Inflammatory macrophage treated with lipopolysaccharide for 4 hours (primary cell): ENCODE data around the gene ZNF200.
A peak's percentile ranks its signal among the peaks of the same experiment; 100 is the strongest.
"Not testable (repeated sequence)": the region's sequence is repeated elsewhere in the genome, so short reads cannot be mapped to it uniquely, and the experiment has no call there.

ENCODE experiments used
- DNase-seq: peaks from one replicate; pipeline ENCODE4 v3.0.0-alpha.2; 2020

The ZNF200 gene, protein sequence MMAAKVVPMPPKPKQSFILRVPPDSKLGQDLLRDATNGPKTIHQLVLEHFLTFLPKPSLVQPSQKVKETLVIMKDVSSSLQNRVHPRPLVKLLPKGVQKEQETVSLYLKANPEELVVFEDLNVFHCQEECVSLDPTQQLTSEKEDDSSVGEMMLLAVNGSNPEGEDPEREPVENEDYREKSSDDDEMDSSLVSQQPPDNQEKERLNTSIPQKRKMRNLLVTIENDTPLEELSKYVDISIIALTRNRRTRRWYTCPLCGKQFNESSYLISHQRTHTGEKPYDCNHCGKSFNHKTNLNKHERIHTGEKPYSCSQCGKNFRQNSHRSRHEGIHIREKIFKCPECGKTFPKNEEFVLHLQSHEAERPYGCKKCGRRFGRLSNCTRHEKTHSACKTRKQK

DNA sequence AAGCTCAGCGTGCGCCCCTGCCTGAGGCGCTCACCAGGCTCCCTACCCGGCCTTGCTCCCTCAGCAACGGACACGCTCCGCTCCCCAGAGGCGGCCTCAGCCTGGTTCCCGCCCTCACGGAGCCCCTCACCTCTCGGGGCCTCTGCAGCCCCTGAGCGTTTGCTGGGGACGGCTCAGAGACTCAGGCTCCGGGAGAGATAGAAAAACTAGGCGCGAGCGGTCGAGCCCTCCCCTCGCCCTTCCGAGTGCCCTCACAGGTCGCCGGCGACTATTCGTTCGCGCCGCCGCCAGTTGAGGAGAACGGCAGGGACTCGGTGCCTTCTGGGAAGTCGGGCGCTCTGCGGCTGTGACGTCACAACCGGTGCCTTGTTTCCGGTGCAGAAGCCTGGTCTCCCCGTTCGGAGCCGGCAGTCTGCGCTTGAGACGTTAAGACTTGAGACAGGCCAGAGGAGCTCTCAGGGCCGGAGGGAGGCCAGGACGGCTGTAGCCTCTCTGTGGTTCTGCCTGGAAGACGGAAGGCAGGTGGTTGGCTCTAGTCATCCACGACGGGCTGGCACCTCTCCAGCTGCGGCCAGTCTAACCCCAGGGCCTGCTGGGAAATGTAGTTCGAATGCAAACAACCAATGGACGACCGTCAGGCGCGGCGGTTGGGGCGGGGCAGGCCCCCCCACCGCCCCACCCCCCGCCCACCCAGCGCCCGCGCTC lies at the start of gene ZNF200:
Gene ZNF200 (minus strand): TSS at position 302 of the 705 bp plus-strand sequence. CDS start 1,403 bp downstream, outside the sequence.
- DNase-seq, result peak; percentile 95

GRCh38 chr16:3283543-3284447 lies 48.8 kb upstream of the ZNF200 start:
- peak; percentile 43 for DNase-seq

- DNase-seq, result peak; percentile 98
These were observed 48.0 kb upstream of the ZNF200 start, which contains the start of gene ZNF263 for GRCh38 chr16:3282730-3283542. ZNF263 (plus strand) TSS chr16:3283491; CDS start chr16:3283819, 328 bp downstream.

- DNase-seq, result no peak
These were observed 47.3 kb upstream of the ZNF200 start for GRCh38 chr16:3282103-3282729.

GRCh38 chr16:3281222-3281820 lies 46.4 kb upstream of the ZNF200 start:
- DNase-seq, result no peak

DNA sequence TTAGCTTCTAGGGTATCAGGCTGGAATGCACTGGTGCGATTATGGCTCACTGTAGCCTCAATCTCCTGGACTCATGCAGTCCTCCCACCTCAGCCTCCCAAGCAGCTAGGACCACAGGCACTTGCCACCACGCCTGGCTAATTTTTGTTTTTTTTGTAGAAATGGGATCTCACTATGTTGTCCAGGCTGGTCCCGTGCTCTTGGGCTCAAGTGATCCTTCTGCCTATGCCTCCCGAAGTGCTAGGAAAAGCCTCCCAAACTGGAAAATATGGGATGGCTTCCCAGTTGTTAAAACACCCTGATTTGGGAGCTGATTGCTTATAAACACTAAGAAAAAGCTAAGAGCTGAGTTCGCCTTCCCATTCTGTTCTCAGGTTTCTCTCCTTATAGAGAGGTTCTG lies 41.7 kb upstream of the ZNF200 start:
- DNase-seq, result no peak

- DNase-seq, result no peak
These were observed 40.0 kb upstream of the ZNF200 start for GRCh38 chr16:3274947-3275346.

GRCh38 chr16:3274490-3274889 lies 39.5 kb upstream of the ZNF200 start:
- no peak for DNase-seq

GRCh38 chr16:3271281-3271680 lies 36.3 kb upstream of the ZNF200 start:
- not testable (repeated sequence) for DNase-seq

- not testable (repeated sequence) for DNase-seq
These were observed 35.8 kb upstream of the ZNF200 start for GRCh38 chr16:3270718-3271117.

GRCh38 chr16:3268294-3268693 lies 33.3 kb upstream of the ZNF200 start:
- DNase-seq, result no peak

DNA sequence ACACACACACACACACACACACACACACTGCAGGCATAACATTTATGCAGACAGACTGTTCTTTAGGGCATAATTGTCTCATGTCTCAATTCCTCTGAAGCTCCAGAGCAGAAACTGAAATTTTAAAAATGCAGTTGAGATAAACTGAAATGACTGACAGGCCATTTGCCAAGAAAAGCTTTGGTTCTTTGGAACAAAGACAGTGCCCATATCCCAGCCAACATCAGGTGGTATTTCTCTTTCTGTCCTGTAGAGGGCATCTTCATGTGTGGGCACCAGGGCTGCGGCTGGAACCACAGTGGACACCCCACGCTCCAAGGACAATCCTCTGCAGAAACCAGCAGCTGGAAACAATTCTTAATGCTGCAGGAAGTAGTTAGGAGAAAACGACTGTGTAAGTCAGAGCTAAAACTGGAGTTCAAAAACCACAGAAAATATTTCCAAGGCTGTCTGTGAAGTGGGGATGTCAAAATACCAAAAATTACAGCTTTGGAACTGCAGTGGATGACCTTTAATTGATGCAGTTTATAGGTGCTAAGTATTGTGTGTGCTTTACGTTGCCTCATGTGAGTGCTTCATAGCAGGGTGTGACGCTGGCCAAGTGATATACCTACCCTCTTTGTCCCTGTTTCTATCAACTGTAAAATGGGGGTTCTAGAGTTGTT lies 32.0 kb upstream of the ZNF200 start:
- peak; percentile 38 for DNase-seq

GRCh38 chr16:3264137-3265036 lies 29.4 kb upstream of the ZNF200 start:
- peak; percentile 98 for DNase-seq

DNA sequence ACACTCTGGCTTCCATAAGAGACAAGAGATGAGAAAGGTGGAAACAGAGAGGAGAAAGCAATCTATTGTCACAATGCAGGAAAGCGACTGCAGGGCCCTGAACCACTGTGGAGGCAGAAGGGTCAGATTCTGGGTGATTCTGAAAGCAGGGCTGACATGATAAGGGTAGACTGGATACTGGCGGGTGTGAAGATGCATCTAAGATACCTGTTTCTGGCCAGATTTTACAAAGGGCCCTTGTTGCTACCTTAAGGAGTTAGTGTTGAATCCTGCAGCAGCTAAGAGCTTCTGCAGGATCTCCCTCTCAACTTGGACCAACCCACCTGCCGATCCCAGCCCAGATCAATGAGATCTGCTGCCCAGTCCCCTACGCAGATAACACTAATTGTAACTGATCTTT lies 27.6 kb upstream of the ZNF200 start:
- no peak for DNase-seq

GRCh38 chr16:3259836-3260235 lies 24.9 kb upstream of the ZNF200 start:
- peak; percentile 55 for DNase-seq

DNA sequence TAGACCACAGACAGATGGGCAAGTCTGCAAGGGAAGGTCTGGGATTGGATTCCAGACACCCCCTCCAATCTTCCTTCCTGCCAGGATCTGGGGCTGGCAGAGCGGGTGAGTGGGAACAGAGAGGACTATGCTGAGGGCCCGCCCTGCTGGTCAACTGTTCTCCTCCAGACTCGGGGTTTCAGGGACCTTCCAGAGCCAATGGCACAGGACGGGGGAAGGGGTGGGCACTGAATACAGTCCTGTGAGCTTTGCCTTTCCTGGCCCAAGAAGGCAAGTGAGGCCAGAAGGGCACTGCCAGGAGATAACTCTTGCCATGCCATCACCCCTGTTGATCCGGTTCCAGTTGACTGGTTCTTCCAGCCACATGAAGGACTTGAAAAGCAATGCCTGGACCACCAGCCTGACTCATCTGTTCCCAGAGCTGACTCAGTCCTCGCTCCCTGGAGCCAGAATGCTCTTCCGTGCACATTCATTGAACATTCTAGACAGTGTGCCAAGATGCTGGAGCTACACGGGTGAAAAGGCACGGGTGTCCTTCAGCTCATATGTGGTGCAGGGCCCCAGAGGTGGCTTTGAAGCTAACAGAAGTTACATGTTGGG lies 22.0 kb upstream of the ZNF200 start:
- DNase-seq, result peak; percentile 25

DNA sequence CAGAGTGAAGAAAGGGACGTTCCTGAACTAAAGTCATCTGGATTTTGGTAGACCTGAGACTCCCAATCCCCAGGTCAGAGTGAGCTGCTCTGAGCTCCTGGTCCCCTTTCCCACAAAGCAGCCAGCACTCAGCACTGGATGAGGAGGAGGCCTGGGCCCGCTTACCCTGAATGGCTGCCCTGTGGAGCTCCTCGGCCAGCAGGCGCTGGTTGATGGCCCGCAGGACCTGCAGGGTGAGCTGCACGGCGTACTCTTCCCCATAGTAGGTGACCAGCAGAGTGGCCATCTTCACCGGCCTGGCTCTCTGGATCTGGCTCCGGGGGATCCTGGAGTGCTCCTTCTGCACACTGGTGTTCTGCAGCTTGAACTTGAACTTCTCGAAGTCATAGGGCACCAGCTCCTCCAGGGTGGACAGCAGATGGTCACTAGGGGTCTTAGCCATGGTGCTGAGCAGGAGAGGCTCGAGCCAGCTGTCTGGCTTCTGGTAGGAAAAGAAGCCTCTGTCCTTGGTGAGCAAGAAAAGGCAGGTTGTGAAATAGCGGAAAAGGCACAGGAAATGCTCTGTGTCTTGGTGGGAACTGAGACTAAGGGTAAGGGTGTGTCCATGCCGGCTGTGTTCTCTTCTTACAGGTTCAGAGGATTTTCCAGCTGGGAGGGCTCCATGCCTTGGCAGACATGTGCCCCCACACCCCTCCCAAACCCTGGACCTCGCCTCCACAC lies 21.3 kb upstream of the ZNF200 start, which contains the start of gene MEFV:
Gene MEFV (minus strand): TSS at position 488 of the 720 bp plus-strand sequence. CDS start 46 bp downstream, at position 442.
- peak; percentile 95 for DNase-seq

GRCh38 chr16:3254309-3254708 lies 19.4 kb upstream of the ZNF200 start:
- no peak for DNase-seq
